ENCODE data around the gene TLR10.
A peak's percentile ranks its signal among the peaks of the same experiment; 100 is the strongest.
"Not testable (repeated sequence)": the region's sequence is repeated elsewhere in the genome, so short reads cannot be mapped to it uniquely, and the experiment has no call there.

TLR10 gene, protein sequence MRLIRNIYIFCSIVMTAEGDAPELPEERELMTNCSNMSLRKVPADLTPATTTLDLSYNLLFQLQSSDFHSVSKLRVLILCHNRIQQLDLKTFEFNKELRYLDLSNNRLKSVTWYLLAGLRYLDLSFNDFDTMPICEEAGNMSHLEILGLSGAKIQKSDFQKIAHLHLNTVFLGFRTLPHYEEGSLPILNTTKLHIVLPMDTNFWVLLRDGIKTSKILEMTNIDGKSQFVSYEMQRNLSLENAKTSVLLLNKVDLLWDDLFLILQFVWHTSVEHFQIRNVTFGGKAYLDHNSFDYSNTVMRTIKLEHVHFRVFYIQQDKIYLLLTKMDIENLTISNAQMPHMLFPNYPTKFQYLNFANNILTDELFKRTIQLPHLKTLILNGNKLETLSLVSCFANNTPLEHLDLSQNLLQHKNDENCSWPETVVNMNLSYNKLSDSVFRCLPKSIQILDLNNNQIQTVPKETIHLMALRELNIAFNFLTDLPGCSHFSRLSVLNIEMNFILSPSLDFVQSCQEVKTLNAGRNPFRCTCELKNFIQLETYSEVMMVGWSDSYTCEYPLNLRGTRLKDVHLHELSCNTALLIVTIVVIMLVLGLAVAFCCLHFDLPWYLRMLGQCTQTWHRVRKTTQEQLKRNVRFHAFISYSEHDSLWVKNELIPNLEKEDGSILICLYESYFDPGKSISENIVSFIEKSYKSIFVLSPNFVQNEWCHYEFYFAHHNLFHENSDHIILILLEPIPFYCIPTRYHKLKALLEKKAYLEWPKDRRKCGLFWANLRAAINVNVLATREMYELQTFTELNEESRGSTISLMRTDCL

DNA sequence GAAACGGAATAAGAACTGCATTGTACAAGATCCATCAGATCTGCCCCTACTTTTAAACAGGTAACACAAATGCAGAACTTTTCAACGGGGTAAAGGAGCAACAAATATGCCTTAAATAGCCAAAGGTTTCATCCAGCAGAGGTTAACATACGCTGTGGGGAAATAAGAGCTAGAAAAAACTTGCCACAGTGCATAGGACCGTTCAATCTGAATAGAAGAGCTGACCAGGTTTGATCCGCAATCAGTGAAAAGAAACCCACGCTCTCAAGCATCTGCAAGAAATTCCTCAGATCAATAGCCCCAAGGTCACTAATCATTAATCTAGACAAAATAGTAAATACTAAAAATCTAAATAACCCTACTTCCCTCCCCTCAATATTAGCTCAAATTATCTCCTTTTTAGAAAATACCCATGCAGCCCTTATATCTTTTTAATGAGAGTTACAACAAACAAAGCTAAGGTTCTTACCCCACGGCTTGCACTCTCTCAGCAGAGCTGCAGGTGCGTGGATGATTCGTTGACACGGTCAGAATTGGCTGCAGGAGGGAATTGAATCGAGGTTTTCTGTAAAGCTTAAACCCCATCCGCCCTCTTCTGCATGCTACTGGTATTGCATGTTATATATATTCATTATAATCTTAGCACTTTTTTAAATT is at the start of gene TLR10:
Gene TLR10, minus strand, starts transcription at position 539 of the 657 bp plus-strand sequence. CDS start 7,400 bp downstream, outside the sequence.
- peak; percentile 53 for DNase-seq

DNA sequence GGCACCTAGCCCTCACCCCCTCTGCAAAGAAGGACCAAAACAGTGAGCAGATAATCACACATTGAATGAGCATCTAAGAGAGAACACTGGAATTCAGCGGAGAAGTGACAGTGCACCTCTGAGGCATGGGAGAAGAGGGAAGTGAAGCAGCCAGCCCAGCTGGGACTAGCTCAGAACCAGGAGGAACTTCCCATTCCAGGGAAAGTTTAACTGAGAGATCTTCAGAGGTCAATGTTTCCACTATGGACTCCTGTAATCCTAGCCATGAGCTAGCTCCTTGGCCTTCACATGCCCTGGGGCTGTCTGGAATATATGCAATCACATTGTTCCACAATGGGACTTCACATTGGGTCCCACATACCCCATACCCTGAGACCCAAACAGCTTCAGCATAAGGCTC is 49.4 kb upstream of the TLR10 start:
- DNase-seq, result no peak

DNA sequence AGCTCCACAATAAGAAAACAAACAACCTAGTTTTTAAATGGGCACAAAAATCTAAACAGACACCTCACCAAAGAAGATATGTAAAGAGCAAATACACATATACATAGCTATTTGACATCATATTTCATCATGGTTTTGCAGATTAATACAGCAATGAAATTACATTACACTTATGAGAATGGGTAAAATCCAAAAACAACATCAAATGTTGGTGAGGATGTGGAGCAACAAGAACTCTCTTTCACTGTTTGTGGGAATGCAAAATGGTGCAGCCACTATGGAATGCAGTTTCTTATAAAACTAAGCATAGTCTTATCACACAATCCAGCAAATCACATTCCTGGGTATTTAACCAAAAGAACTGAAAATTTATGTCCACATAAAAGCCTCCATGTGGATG is 48.9 kb upstream of the TLR10 start:
- no peak for DNase-seq

DNA sequence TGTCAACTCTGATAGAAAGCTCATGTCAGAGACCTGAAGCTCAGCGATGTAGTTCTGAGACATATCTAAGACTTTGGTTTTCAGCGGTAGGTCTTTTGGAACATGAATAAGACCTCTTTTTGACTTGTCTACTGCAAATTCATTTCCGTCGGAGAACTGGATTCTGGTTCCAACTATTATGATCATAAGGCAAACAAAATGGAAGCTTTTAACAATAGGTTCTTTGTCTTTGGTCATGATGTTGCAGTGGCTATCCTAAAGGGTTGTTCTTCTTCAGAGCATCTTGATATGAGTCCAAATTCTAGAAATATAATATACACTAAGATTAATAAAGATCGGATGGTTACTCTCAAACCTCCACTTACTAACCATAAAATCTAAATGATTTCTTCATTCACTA is 46.4 kb upstream of the TLR10 start:
- no peak for DNase-seq

DNA sequence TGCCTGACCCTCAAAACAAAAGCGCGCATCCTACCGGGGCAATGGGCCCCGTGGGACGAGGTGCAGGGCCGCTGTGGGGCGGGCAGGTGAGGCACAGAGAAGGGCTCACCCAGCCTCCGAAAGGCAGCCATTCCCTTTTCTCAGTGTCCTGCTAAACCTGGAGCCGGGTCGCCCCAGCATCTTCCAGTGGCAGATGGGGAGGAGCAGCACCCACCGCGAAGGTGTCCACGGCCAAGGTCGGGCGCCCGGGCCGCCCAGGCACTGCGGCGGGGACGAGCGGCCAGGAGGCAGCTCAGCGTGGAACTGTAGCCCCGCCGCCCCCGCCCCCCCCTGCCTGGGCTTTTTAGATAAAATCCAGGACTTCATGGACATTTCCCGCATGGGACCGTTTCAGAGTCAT is 41.0 kb upstream of the TLR10 start:
- DNase-seq, result no peak

DNA sequence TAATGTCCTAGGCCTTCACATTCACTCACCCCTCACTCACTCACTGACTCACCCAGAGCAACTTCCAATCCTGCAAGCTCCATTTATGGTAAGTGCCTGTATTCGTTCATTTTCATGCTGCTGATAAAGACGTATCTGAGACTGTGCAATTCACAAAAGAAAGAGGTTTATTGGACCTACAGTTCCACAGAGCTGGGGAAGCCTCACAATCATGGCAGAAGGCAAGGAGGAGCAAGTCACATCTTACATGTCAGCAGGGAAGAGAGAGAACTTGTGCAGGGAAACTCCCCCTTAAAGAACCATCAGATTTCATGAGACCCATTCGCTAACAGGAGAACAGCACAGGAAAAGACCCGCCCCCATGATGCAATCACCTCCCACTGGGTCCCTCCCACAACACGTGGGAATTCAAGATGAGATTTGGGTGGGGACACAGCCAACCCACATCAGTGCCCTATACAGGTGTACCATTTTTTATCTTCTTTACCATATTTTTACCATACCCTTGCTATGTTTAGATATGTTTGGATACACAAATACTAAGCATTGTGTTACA is 40.0 kb upstream of the TLR10 start:
- no peak for DNase-seq

DNA sequence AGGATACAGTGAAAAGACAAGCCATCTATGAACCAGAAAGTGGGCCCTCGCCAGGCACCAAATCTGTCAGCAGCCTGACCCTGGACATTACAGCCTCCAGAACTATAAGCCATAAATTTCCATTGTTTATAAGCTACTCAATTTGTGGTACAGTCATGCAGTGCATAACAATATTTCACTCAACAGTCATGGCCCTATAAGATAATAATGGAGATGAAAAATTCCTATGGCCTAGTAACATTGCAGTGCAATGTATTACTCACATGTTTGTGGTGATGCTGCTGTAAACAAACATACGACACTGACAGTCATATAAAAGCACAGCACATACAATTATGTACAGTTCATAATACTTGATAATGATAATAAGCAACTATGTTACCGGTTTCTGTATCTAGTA is 38.9 kb upstream of the TLR10 start:
- DNase-seq, result no peak

DNA sequence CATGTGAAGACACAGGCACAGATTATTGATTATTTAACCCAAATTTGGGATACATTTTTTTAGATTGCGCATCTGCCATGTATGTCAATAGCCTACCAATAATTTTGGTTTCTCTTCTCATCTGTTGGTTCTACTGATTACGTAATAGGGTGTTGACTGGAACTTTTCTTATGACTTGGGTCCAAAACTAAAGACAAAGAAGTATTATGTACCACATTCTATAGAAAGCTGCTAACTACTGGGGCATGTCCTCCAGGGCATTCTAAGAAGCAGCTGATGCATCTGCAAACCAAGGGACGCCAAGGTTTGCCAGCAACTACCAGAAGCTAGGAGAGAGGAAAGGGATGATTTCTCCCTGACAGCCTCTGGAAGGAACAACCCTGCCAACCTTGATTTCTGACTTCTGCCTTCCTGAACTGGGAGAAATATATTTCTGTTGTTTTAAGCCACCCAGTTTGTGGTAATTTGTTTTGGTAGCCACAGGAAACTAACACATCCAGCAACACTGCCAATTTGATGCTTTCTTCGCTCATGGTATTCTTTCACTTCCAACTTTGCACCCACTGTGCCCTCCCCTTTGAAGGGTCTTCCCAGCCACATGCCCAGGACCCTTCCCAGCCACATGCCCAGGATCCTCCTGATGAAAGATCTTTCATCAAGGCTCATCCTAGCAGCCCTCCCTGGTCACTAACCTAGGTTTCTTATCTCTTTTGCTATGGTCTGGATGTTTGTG is 37.7 kb upstream of the TLR10 start:
- peak; percentile 7 for DNase-seq

DNA sequence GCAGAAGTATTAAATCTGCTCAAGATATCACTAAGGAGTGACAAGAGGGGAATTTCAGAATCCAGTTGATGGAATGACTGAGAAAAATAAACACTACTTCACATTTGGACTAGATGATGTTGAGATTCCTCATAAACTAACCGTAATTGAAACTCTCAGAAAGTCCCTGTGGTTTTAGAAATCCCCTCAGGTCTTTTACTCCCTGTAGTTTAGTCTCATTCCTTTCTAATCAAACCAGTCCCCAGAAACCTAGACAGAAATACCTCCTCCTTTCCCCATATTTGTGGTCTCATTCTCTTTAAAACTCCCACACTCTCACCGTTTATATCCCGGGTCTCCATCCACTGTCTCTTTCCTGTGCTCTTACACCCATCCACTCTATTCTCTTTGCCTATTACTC is 36.8 kb upstream of the TLR10 start:
- DNase-seq, result peak; percentile 29

DNA sequence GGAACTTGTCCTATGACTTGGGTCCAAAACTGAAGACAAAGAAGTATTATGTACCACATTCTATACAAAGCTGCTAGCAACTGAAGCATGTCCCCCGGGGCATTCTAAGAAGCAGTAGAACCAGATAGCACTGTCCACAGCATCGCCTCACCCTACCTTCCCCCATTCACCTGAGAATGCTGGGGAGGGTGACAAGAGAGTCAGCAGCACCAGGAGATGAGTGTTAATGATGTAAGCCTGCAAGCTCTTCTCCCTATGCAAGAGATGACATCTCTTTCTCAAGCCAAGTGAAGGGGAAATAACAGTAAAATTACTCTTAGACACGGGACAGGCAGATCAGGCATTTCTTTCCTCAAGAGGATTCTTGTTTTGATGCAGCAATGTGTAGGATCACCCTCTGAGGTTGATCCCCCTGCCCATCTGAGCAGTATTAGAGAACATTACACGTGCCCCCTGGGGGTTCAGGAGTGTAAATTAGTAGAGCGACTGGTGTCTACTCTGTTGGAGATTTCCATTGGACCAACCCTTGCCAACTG is 35.7 kb upstream of the TLR10 start:
- DNase-seq, result no peak

DNA sequence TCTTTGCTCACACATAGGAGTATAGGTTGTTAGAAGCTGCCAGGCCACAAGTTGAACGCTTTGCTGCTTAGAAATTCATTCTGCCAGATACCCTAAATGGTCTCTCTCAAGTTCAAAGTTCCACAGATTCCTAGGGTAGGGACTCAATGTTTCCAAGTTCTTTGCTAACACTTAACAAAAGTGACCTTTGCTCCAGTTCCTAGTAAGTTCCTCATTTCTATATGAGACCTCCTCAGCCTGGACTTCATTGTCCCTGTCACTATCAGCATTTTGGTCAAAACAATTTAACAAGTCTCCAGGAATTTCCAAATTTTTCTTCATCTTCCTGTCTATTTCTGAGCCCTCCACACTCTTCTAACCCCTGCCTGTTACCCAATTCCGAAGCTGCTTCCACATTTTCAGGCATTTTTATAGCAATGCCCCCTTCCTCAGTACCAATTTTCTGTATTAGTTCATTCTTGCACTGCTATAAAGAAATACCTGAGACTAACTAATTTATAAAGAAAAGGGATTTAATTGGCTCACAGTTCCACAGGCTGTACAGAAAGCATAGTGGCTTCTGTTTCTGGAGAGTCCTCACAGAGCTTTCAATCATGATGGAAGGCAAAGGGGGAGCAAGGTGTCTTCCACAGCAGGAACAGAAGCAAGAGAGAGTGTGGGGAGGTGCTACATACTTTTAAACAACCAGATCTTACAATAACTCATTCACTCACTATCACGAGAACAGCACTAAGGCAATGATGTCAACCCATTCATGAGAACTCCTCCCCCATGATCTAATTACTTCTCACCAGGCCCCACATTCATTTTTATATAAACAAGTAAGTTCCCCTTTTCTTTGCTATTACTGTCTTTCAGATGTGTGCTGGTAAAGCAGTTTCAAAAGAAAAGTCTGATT is 33.3 kb upstream of the TLR10 start:
- no peak for DNase-seq

DNA sequence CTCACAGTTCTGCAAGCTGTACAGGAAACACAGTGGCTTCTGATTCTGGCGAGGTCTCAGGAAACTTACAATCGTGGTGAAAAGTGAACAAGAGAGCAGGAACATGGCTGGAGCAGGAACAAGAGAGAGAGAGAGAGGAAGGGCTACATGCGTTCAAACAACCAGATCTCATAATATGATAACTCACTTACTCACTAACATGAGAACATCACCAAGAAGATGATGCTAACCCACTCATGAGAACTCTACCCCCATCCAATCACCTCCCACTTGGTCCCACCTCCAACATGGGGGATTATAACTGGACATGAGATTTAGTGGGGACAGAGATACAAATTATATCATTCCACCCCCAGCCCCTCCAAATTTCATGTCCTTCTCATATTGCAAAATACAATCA is 31.6 kb upstream of the TLR10 start:
- no peak for DNase-seq

DNA sequence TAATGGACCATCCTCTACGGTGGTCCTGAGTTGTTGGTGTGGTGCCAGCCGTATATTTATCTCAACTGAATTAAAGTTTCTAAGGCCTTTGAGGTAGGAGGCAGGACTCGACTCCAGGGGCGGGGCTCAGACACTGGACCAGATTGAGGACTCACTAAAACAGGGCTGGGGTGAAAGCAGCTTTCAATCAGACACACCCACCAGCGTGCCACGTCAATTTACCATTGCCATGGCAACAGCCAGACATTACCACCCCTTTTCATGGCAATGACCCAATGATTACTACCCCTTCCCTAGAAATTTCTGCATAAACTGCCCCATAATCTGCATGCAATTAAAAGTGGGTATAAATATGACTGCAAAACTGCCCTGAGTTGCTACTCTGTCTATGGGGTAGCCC is 28.5 kb upstream of the TLR10 start:
- DNase-seq, result no peak

DNA sequence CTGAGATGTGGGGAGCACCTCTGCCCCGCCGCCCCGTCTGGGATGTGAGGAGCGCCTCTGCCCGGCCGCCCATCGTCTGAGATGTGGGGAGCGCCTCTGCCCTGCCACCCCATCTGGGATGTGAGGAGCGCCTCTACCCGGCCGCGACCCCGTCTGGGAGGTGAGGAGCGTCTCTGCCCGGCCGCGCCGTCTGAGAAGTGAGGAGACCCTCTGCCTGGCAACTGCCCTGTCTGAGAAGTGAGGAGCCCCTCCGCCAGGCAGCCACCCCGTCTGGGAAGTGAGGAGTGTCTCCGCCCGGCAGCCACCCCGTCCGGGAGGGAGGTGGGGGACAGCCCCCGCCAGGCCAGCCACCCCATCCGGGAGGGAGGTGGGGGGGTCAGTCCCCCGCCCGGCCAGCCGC is 24.7 kb upstream of the TLR10 start:
- DNase-seq, result not testable (repeated sequence)

DNA sequence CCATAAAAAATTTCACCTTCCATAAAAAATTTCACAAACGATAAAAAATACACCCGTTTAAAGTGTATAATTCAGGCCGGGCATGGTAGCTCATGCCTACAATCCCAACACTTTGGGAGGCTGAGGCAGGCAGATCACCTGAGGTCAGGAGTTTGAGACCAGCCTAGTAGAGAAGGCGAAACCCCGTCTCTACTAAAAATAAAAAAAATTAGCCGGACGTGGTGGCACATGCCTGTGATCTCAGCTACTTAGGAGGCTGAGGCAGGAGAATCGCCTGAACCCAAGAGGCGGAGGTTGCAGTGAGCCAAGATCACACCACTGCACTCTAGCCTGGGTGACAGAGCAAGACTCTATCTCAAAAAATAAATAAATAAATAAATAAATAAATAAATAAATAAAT is 23.5 kb upstream of the TLR10 start:
- DNase-seq, result not testable (repeated sequence)

DNA sequence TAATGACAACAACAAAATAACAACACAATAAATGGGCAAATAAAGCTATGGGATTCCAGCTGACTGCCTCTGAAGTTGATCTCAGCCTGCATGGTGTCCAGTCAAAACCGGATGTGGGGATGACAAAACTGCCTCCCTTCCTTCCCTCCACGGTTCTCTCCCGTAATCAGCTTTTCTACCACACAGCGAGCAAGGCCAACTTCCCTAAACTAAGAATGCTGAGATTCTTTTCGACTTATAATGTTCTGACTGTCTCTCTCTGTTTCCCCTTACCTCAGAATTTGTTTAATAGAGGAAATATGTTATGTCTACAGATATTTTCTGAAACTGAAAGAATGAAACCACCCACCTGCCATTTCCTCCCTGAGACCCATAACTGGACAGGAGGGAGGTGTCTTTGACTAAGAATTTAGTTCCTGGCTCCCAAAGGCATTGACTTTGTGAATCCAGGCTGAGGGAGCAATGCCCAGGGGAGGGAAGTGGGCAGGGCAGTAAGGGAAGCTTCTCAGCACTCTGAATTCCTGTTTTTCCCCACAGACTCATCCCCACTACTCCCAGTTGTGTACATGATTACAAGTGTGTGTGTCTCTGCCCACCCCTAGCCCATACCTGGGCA is 22.8 kb upstream of the TLR10 start:
- DNase-seq, result peak; percentile 49

DNA sequence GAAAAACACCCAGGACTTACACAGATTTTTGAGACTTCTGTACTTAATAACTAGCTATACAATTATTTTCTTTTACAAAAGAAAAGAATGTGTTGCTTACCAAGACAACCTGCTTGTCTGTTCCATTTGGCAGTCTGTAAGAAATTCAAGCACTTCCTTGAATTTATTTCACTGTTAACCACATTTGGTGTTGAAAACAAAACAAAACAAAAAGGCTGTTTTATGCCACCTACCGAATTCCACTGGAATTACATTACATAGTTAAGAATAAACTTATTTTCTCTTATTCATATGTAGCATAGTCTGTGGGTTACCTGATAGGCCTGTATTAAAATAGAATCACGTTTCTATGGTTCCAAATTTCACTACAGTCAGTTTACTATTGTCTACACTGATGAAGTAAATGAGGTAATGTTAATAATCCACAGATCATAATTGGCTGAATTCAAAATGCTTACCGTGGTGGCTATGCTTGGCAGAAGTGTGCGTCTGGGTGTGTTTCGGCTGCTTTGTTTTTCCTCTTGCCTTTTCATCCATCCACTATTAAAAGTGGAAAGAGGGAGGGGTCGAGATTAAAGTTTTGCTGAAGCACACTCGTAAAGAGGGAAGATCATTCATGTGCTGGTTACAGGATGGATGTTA is 22.0 kb upstream of the TLR10 start, which contains the start of gene TLR1:
Gene TLR1, minus strand, starts transcription at position 138 of the 642 bp plus-strand sequence. CDS start 5,960 bp downstream, outside the sequence.
- DNase-seq, result peak; percentile 71

DNA sequence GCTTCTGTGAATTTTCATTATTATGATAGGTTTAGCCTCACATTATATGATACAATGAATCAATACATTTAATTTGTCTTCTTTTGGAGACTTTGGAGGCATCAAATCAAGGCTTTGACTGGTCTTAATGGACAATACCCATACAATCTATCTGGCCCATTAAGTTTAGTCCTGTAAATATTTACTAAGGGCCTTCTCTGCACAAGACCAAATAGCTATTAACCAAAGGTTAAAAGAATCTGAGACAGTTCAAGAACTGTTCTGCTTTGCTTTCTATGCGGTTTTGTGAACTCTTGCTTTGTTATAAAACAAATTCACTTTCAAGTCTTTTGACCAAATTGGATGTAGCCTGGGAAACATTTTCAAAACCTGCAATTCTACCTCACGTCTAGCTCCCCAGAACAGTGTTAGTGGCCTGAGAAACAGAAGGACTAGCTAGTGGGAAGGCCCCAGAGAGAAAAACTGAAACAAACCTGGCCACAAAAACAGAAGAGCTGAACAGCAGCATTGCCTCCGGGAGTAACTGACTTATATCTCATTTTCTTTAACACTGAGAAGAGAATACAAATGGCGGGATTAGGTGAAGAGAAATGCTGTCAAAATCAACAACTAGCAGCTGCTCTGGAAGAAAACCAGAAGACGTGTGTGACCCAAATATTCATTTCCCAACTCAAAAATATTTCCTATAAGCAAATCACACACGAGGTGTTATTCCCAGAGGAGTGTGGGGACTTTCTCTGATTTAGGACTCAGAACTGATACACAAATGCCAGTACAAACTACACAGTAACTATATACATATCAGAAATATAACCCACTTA is 21.3 kb upstream of the TLR10 start:
- DNase-seq, result peak; percentile 79

Measured in activated CD4-positive, alpha-beta T cell treated with anti-CD3 and anti-CD28 coated beads, Interleukin-2, amount 50 U/mL, for 16 hours (primary cell).